ENCODE results near the gene BCL2.

DNA sequence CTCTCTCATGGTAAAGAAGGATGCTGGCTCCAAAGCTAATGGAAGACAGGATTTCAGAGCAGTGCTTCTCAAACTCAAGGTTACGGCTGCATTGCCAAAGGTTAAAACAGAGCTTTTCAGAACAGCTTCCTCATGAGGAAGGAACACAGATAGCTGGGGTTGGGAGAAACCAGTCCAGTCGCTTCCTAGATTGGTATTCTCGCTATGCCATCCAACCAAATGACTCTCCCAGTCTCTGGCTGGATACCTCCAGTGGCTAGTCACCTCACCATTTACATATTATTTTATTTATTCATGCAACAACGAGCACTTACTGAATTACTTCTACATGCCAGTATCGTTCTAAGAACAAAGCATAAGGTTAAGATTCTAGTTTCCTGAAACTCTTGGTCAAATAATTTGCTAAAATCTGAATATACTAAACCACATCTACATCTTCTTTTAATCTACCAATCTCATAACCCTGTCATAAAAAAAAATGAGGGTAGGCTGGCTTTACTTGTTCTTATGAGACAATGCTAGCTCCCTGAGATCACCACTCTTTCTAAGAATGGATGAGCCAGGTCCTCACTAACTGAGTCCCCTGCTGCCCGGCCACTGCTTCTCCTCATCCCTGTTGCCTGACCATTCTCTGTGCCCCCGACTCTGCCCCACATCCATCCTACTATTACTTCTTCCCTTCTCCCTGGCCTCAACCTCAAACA is 27.1 kb upstream of the BCL2 start:
- no peak for TF ChIP-seq NFRKB (IDR thresholded peaks at IDR 0.05; ENCODE audit: low read depth)
- TF ChIP-seq TRIM24 (IDR thresholded peaks at IDR 0.05): no peak
- TF ChIP-seq SIRT6 (IDR thresholded peaks at IDR 0.05; ENCODE audit: low read depth, low read length): no peak
- TF ChIP-seq CSDE1 (IDR thresholded peaks at IDR 0.05): no peak
- no peak for TF ChIP-seq SETDB1 (IDR thresholded peaks at IDR 0.05; ENCODE audit: low read length)
- TF ChIP-seq JUNB (CRISPR knock-in tag; conservative IDR thresholded peaks at IDR 0.05): no peak

Measured in K562 (cell line).